Measurements from ENCODE around the gene DYNC1LI2.
"Not testable (repeated sequence)": the region's sequence is repeated elsewhere in the genome, so short reads cannot be mapped to it uniquely, and the experiment has no call there.

Gene DYNC1LI2

GRCh38 chr16:66751303-66751991, at the start of gene DYNC1LI2:
Gene DYNC1LI2, minus strand, starts transcription at chr16:66751609. Its CDS starts 18 bp downstream, at chr16:66751591.
- FAIRE-seq = no peak

- no peak for FAIRE-seq
Measured at GRCh38 chr16:66800856-66801255, 49.4 kb upstream of the DYNC1LI2 start.

DNA sequence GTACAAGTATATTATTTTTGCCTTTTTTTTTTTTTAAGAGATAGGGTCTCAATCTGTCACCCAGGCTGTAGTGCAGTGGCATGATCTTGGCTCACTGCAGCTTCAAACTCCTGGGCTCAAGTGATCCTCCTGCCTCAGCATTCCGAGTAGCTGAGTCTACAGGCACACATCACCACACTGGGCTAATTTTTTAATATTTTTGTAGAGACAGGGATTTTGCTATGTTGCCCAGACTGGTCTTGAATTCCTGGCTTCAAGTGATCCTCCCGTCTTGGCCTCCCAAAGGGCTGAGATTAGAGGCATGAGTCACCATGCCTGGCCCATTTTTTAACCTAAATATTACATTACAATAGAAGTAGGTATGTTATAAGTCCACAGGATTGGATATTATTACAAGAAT, 46.8 kb upstream of the DYNC1LI2 start:
- FAIRE-seq = no peak

- FAIRE-seq = not testable (repeated sequence)
Measured at GRCh38 chr16:66793984-66794383, 42.6 kb upstream of the DYNC1LI2 start.

DNA sequence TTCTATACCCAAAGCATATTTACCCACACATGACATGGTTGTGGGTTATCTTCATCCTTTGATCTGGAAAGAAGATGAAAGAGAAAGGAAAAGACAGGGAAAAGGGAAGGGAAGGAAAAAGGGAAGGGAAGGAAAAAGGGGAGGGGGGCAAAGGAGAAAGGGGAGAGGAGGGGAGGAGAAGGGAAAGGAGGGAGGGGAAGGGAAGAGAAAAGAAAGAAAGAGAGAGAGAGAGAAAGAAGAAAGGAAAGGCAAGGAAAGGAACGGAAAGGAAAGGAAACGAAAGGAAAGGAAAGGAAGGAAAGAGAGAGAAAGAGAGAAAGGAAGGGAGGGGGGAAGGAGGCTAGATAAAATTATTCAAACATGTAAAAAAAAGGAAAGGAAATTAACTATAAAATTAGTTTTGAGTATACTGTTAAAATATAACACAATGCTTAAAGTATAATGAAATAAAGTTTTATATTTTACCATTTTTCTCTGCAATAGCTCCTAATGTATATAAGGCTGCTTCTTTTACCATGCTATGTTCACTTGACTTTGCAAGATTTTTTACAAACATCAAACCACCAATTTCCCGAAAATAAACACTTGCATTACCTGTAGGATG, 38.8 kb upstream of the DYNC1LI2 start:
- FAIRE-seq = no peak

- no peak for FAIRE-seq
Measured at GRCh38 chr16:66787427-66787826, 36.0 kb upstream of the DYNC1LI2 start.

- no peak for FAIRE-seq
Measured at GRCh38 chr16:66786551-66786950, 35.1 kb upstream of the DYNC1LI2 start.

DNA sequence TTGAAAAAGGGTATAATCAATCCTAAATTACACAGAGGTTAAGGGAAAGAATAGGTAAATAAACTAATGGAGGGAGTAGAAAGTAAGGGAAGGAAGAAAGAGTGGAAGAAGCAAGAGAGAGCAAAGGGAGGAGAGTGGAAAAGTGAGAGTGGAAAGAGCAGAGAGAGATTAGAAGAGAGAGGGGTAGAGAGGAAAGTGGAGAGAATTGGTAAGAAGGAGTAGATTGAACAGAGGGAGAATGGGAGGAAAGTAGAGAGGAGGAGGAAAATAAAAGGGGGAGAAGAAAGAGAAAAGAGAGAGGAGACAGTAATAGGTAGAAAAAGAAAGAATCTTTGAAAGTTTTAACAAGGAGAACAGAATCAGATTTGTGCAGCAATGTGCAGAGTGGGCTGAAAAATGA, 25.0 kb upstream of the DYNC1LI2 start:
- FAIRE-seq = no peak

GRCh38 chr16:66774981-66775380, 23.6 kb upstream of the DYNC1LI2 start:
- FAIRE-seq = no peak

- FAIRE-seq = no peak
Measured at GRCh38 chr16:66758086-66758485, 6.7 kb upstream of the DYNC1LI2 start.

DNA sequence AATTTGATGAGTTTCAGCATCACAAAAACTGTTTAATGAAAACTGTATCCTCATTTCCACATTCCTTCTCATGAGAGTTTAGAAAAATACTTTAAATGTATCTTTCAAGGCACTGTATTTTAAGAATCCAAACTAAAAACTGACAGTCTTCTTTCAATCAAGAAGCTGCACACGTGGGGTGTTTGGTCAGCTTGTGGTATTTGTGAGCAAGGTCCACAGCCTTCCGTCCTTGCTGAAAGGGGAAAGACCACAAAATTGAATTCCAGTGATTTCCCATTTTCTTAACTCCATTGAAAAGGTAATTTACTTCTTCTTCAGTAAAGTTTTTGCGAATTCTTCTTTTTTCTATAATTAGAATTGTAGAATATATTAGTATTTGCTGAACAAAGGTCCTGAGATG, 3.4 kb upstream of the DYNC1LI2 start:
- no peak for FAIRE-seq

- FAIRE-seq = no peak
Measured at GRCh38 chr16:66754211-66754610, 2.8 kb upstream of the DYNC1LI2 start.

GRCh38 chr16:66752958-66753357, 1.5 kb upstream of the DYNC1LI2 start:
- FAIRE-seq = no peak

DNA sequence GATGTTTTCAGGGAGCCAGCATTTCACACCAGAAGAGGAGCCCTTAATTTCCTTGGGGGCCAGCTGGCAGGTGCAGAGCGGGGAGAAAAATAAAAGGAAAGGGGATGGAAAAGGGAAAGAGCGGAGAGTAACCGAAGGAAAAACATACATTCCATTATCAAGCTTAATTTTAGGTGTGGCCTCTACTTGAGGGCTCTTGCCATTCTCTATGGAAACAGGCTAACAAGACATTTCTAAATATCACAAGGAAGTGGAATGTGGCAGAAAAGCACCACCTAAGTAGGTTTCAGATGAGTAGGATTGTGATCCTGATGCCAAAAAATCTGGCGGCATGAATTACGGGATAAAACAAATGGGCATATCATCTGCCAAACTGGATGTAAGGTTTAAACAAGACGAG, 970 bp upstream of the DYNC1LI2 start:
- no peak for FAIRE-seq

- no peak for FAIRE-seq
Measured at GRCh38 chr16:66751992-66752322, 548 bp upstream of the DYNC1LI2 start.

DNA sequence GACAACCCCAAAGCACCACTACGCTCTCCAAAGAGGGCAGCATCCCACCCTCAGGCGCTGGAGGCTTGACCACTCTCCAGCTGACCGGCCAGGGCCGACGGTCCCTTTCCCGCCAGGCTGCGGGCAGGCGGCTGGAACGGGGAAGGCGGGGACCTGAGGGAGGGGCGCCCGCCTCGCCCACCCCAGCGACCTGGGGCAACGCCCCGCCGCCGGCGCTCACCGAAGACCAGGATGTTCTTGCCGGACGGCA, 431 bp downstream of the DYNC1LI2 start:
- no peak for FAIRE-seq

- FAIRE-seq = no peak
Measured at GRCh38 chr16:66750279-66751052, 943 bp downstream of the DYNC1LI2 start.

DNA sequence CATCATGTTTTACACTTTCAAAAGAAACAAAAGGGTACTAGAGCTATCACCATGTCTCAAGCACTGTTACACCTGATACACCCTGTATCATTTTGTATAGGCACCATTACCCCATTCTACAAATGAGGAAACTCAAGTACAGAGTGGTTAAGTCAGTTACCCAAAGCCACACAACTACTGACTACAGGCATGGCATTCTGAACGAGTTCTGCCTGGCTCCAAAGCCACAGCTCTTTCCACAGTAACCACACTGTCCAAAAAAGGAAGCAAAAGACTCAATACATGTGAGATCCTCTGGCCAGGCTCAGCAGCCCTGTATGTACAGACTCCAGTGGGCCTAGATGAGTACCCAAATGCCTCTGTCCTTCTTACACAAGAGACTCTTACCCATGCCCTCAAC, 4.7 kb downstream of the DYNC1LI2 start:
- no peak for FAIRE-seq

GRCh38 chr16:66746048-66746447, 5.4 kb downstream of the DYNC1LI2 start:
- no peak for FAIRE-seq

GRCh38 chr16:66741950-66742808, 9.2 kb downstream of the DYNC1LI2 start:
- FAIRE-seq = no peak

GRCh38 chr16:66741169-66741900, 10.1 kb downstream of the DYNC1LI2 start:
- FAIRE-seq = no peak

GRCh38 chr16:66740533-66740932, 10.9 kb downstream of the DYNC1LI2 start:
- FAIRE-seq = no peak

DNA sequence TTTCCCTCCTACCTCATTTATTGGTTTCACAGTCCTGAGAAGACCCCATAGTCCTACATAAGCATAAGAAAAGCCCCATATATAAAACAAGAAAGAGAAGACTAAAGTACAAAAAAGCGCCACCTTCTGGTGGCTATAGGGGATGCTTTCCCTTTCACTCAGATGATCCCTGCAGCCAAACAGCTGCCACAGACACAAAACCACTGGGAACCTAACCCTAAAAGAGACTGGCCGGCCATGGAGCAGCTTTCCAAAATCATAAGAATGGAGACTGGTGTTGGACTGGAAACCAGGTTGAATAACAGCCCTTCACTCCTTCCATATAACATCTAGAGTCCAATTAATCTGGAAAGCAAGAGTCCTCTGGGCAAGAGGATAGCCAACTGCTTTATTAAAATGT, 11.4 kb downstream of the DYNC1LI2 start:
- no peak for FAIRE-seq

All from TTC549 (cell line).